NCI-H2196 (cell line): ENCODE data around the gene CDC27.
"Not testable (repeated sequence)": the region's sequence is repeated elsewhere in the genome, so short reads cannot be mapped to it uniquely, and the experiment has no call there.

Experiments
- DNase-seq: peaks from one replicate; lab custom pipeline; 2025; ENCODE audit not compliant: unreplicated experiment; lab: John Stamatoyannopoulos, UW

CDC27 gene, protein sequence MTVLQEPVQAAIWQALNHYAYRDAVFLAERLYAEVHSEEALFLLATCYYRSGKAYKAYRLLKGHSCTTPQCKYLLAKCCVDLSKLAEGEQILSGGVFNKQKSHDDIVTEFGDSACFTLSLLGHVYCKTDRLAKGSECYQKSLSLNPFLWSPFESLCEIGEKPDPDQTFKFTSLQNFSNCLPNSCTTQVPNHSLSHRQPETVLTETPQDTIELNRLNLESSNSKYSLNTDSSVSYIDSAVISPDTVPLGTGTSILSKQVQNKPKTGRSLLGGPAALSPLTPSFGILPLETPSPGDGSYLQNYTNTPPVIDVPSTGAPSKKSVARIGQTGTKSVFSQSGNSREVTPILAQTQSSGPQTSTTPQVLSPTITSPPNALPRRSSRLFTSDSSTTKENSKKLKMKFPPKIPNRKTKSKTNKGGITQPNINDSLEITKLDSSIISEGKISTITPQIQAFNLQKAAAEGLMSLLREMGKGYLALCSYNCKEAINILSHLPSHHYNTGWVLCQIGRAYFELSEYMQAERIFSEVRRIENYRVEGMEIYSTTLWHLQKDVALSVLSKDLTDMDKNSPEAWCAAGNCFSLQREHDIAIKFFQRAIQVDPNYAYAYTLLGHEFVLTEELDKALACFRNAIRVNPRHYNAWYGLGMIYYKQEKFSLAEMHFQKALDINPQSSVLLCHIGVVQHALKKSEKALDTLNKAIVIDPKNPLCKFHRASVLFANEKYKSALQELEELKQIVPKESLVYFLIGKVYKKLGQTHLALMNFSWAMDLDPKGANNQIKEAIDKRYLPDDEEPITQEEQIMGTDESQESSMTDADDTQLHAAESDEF

DNA sequence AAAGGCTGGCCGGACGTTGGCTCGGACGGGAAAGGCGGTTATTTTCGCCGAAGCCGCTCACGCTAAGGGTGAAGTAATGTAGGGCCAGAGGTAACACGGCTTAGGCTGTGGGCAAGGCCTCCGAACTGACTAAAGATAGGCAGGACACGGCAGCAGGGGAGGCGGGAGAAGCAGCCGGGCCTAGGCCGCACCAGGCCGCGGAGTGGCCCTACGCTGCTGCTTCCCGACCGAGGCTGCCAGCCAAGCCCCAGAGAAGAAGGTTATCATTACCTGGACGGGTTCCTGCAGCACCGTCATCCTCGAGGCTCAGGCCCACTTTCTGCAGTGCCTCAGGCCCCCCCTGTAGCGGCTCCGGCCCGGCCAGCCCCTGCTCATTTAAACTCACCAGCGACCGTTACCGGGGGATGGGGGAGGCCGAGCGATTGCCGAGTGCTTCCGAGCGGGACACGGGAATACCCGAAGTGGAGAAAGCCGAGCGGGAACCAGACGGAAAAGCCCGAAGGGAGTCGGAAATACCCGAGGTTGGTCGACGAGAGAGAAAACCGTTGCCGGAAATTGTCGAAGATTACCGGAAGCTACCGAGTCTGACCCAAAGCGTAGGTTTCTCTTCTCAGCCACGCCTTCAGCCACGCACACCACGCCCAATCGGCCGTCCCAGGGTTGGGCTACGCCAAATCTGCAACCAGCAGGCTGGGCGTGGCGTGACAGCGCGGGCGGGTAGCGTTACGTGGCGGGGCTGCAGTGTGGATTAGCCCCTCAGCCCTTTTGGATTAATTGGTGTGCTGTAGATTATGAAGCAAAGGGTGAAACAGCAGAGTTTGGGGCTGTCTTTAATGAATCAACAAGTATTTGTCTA, at the start of gene CDC27:
CDC27 (minus strand) TSS at position 420 of the 856 bp plus-strand sequence; CDS start at position 297, 123 bp downstream.
- peak; percentile 100 for DNase-seq

DNA sequence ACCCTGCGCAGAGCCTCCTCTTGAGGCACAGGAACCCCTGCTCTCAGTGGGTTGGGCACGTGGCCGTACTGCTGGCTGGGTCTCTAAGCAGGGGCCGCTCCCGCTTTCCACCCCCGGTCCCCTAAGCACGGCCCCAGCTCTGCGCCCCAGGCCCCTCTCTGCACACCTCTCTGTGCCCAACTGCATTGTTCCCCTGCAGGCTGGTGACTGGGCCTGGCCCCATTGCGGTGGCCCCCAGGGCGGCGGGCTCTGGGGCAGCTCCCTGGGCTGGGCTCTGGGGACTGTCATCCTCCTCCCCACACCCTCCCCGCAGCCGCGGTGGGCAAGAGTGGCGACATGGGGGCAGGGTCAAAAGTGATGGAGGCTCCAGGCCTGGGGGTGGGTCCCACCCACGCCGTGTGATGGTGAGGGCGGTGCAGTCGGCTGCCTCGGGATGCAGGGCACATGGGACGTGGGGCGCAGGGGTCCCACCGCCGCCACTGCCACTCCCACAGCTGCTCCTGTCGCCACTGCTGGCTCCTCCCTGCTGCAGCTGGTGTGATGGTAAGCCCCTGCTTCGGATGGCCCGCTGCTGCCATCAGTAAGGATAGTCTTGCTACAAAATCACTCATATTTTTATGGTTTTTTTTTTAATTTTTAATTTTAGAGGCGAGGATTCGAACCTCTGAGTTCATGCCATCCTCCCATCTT, 49.4 kb upstream of the CDC27 start:
- DNase-seq: no peak

DNA sequence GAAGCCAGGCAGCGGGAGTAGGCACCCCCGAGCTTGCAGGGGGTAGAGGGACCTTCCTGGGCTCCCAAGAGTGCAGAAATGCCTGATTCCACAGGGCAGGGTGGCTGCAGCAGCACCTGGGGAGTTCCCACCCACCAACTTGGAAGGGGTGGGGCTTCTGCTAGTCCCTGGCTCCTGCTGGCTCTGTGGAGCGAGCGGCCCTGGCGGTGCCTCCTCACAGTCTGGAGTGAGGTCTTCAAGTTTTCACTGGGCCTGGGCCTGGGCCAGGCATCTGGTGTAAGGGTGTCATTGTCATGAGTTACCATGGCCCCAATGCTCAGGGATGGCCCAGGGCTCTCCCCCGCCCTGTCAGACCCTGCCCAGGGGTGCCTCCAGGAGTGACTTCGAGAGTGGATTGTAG, 48.7 kb upstream of the CDC27 start:
- no peak for DNase-seq

DNA sequence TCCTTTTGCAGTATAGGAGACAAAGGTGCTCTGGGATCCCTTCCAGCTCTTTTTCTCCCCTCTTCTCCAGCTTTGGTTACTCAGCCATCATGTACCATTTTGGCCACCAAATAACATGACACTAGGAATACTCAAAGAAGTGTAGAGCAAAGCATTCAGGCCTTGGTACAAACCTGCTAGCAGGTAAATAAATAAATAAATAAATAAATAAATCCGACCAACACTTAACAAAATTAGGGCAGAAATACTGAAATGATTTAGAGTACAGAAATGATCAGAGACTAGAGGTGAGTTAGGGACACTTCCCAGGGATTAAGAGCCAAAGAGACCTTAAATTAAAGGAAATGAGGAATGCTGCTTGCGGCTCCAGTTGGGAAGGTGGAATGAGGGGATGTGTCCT, 46.8 kb upstream of the CDC27 start:
- DNase-seq: no peak

DNA sequence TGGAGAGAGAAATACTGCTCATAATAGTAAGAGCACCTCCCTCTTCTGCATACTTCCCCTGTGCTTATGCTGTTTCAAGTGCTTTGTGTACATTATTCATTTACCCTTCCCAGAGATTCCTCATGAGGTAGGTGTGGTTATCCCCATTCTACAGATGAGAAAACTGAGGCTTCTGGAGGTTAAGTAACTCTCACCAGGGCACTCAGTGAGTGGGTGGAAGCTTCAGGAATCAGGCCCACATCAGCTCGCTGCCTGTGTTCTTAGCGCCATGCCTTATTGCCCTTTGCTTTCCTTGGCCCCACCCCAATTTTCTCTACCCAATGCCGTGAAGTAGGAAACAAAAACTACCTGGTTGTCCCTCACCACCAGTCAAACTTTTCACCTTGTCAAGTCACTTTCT, 46.4 kb upstream of the CDC27 start:
- DNase-seq: no peak

DNA sequence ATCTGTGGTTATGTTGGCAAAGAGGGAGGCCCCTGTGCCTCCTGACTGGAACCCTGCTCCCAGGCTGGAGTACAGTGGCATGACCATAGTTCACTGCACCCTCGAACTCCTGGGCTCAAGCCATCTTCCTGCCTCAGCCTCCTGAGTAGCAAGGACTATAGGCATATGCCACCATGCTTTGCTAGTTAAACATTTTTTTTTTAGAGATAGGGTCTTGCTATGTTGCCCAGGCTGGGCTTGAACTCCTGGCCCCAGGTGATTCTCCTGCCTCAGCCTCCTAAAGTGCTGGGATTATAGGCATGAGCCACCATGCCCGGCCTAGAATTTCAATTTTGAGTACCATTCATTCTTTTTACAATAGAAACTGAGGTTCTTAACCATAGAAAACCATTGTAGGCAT, 43.4 kb upstream of the CDC27 start:
- DNase-seq: no peak

DNA sequence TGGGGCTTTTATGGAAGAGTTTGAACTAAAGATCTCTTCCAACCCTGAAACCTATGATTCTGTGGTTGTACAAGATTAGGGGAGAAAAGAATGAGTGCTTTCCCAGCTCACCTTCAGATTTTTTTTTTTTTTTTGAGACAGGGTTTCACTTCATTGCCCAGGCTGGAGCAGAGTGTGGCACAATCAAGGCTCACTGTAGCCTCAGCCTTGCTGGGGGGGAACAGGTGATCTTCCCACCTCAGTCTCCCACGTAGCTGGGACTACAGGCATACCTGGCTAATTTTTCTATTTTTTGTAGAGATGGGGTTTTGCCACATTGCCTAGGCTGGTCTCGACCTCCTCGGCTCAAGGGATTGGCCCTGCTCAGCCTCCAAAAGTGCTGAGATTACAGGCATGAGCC, 42.8 kb upstream of the CDC27 start:
- no peak for DNase-seq

DNA sequence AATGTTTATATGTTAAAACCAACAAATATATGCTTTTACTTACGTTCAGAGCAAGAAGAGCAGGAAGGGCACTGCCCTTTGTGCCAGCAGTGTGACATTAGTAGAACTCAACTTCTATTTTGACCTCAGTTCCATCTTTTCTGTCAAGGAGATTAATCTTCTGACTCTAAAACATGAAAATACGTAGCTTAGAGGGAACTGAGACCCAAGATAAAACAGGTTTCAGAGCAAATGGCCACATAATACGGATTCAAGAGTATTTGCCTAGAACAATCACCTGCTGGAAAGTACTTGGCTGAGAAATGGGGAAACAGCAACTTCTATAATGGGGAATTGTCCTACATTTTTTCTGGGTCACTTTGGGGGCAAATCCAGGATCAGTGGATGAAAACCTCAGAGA, 42.2 kb upstream of the CDC27 start:
- no peak for DNase-seq

DNA sequence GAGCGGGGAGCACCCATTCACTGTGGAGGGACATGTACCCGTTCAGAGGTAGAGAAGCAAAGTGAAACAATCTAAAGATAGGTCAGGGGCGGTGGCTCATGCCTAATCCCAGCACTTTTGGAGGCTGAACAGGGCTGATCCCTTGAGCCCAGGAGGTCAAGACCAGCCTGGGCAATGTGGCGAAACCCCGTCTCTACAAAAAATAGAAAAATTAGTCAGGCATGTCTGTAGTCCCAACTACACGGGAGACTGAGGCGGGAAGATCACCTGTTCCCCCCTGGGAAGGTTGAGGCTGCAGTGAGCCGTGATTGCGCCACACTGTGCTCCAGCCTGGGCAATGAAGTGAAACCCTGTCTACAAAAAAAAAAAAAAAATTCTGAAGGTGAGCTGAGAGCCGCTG, 41.8 kb upstream of the CDC27 start:
- DNase-seq: no peak

DNA sequence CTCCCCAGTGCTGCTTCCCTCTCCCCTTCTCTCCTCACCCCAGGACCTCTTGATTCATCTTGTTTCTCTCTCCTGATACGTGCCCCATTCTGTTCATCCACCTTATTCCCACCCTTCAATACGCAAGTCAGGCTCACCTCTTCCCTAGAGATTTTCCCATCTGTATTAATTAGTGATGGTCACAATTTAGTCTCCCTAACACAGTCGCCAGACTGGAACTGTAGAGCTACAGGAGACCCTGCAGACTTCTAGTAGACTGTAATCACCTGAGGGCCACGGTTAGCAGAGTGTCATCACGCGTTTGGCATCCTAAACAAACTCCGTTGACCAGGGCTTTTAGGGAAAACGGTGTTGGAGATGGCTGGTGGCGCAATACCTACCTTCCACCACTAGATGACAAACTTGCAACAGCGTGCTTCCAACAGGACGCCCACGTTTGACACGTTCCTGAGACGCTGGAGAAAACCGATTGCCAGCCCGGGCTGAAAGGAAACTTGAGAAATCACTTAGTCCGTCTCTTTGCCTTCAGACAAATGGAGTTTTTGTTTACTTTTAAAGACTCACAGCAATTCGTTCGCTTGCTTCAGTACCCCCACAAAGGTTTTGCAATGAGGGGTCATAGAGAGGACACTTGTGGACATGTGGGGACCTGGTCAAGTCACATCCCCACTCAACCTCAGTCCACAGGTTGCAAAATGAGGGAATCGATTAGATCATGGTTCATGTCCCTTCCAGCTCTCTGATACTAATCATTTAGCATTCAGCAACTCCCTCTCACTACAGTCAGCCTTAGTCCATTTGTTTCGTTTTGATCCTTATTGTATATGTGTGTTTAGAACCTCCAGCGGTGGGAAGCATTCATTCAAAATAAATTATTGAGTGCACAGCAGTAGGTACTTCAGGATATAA, 40.7 kb upstream of the CDC27 start:
- DNase-seq: peak; percentile 84

DNA sequence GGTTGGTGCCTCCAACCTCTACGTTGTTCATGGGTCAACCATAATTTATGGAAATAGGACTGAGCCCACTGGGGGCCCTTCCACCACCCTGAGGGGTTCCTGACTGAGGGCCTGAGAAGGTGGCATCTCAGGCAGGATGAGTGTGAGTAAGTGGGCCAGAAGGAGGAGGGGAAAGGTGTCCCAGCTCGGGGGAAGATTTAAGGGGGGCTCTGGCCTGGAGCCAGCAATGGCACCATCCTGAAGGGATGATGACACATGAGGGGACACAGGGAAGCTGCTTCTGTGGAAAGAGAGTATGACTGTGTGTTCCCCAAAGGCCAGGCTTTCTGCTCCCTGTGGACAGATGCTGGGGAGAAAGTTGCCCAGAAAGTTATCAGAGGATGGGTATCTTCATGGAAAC, 38.8 kb upstream of the CDC27 start:
- DNase-seq: no peak

DNA sequence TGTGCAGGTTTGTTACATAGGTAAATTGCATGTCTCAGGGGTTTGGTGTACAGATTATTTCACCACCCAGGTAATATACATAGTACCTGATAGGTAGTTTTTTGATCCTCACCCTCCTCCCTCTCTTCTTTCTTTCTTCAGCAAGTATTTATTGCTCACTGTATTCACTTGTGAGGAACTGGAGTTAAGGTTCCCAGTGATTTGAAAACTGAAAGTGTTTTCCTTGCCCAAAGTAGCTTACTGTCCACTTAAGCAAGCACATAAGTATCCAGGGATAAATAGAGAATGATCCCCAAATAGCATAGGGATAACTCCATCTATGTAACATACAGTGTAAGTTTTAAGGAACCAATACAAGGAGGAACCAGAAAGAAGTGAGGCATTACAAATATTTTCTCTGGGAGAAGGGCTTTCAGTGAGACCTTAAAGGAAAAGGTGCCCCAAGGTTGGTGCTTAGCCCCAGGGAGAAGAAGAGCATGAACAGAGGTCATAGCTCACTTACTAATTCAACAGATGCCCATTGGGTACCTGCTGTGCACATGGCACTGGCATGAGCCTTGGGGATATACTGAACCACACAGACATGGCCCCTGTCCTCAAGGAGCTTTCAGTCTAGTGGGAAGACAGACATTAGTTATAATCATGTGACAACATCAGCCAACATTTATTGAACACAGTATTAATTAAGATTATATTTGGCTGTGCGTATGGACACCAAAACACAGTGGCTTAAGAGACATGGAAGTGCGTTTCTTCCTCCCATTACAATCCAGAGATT, 37.0 kb upstream of the CDC27 start:
- DNase-seq: no peak

DNA sequence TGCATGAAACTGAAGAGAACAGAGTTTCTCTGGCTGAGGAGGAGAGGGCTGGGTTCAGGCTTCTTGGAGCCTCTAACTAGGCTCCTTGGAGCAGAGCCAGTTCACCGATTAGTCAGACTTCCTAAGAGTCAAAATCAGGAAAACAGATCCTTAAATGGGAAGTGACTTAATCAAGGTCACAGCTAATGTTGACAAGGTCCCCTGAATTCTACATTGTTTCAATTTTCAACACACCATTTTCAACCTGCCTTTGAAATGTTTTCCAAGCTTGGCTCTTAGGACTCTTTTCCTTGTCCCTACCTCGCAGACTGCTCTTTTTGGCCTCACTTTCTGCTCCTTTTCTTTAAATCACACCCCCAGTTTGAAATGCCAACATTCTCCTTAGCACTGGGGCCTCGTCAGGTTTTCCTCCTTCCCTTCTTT, 36.4 kb upstream of the CDC27 start:
- peak; percentile 10 for DNase-seq

DNA sequence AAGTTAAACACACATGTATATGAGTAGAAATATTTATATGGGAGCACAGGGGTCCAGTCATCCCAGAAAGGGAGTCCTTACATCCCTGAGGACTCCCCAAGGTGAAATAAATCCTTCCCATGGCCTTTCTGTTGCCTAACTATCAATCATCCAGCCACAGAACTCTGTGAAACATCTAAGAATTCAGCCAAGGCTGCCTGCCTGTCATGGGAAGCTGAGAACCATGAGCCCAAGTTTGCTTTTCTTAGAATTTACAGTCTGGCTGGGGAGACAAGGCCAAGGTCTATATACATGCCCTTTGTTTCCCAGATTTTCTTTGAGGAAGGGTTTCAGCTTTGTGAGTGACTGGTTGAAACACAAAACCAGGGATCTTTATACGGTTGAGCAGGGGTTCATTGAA, 35.9 kb upstream of the CDC27 start:
- no peak for DNase-seq

DNA sequence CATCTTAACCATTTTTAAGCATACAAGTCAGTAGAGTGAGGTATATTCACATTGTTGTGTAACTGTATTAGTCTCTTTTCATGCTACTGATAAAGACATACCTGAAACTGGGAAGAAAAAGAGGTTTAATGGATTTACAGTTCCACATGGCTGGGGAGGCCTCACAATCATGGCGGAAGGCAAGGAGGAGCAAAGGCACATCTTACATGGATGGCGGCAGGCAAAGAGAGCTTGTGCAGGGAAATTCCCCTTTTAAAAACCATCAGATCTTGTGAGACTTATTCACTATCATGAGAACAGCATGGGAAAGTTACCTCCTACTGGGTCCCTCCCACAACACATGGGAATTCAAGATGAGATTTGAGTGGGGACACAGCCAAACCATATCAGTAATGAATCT, 35.0 kb upstream of the CDC27 start:
- not testable (repeated sequence) for DNase-seq

DNA sequence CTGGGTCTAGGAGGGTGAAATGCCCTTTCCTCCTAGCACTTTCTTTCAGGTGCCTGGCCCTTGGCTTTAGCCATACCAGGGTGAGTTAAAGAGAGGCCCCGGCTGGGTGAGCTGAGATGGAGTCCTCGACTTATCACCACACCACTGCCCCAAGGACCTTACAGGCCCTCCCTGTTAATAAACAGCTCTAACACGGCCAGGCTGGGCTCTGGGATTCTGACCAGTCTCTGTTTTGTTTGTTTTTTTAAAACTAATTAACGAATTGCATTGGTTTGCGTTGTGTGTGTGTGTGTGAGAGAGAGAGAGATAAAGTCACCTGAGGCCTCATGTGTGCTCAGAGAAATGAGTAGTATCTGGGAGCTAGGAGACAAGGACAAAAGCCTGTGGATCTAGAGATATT, 34.4 kb upstream of the CDC27 start:
- no peak for DNase-seq

DNA sequence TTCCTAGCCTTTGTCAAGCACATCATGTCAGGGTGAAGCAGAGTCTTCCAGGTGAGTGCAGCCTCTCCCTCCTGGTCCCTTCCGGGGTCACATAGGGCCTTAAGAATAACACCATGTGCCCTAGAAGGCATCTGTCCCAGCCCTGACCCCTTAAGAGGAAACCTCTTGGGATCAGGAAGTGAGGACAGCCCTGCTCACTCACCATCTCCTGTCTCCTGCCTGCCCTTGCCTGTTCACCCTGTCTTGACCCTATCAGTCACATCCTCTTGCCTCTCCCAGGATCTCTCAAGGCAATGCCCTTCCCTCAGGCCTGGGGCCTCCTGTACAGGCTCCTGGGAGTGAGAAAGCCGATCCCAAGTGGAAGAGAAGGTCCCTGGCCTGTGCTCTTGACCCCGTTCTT, 33.9 kb upstream of the CDC27 start:
- DNase-seq: no peak

DNA sequence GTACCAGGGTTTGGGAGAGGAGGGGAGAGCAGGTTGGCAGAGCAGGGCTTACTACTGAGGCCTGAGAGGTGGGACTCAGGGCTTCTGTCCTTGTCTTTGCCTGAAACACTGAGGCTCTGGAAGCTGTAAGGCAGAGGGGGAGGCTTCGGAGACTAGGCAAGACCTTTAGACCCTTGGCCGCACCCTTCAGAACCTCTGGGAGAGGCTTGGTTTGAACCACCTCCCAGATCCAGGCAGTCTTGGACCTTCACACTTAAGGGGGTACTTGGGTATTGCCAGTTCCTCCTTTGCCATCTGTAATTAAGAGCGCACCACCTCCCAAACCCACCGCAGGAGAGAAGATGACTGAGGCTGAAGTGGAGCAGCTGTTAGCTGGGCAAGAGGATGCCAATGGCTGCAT, 33.0 kb upstream of the CDC27 start:
- no peak for DNase-seq

DNA sequence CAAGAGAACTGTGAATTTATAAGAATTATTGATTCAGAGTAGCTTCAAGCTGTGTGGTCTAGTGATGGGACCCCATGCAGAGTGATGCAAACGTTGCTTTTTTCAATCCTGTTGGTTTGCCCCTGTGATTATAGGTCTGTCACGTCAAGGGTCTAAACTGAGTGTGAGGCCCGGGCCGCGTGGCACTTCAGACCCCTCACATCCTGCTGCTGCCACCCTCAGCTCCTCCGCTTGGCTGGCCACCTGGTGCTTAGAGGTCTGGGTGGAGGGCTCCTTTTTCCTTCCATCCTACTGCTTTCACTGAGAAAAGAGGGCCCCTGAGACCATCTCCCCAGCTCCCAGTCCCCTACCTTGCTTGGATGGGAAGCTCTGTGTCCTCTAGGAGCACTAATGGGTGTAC, 32.1 kb upstream of the CDC27 start:
- no peak for DNase-seq
